HG03342 (cell line): ENCODE results near the gene CCNJ.
"Not testable (repeated sequence)": the region's sequence is repeated elsewhere in the genome, so short reads cannot be mapped to it uniquely, and the experiment has no call there.

Experiments used
- ATAC-seq: cut with Tn5 transposase; IDR thresholded peaks from one replicate; pipeline ENCODE4 v1.9.1; 2021; ENCODE audit warnings: mild to moderate bottlenecking, moderate library complexity; ENCODE audit not compliant: unreplicated experiment

CCNJ gene

GRCh38 chr10:96043033-96043892, at the start of gene CCNJ:
CCNJ (plus strand) TSS chr10:96043583; CDS start chr10:96044394, 811 bp downstream.
- peak; percentile 84 for ATAC-seq

- ATAC-seq: not testable (repeated sequence)
Measured at GRCh38 chr10:95994376-95994775, 49.0 kb upstream of the CCNJ start.

- ATAC-seq: no peak
Measured at GRCh38 chr10:95998255-95998784, 45.1 kb upstream of the CCNJ start.

GRCh38 chr10:96013956-96014355, 29.4 kb upstream of the CCNJ start:
- no peak for ATAC-seq

- no peak for ATAC-seq
Measured at GRCh38 chr10:96014473-96015102, 28.8 kb upstream of the CCNJ start.

- no peak for ATAC-seq
Measured at GRCh38 chr10:96017191-96017687, 26.1 kb upstream of the CCNJ start.

GRCh38 chr10:96021332-96021731, 22.1 kb upstream of the CCNJ start:
- no peak for ATAC-seq

GRCh38 chr10:96022739-96023138, 20.6 kb upstream of the CCNJ start:
- no peak for ATAC-seq

GRCh38 chr10:96023168-96023567, 20.2 kb upstream of the CCNJ start:
- no peak for ATAC-seq

- peak; percentile 61 for ATAC-seq
Measured at GRCh38 chr10:96025566-96025965, 17.8 kb upstream of the CCNJ start.

- no peak for ATAC-seq
Measured at GRCh38 chr10:96034625-96035024, 8.8 kb upstream of the CCNJ start.

GRCh38 chr10:96038476-96039387, 4.7 kb upstream of the CCNJ start:
- no peak for ATAC-seq

GRCh38 chr10:96041146-96041545, 2.2 kb upstream of the CCNJ start:
- no peak for ATAC-seq

GRCh38 chr10:96043893-96044715, 721 bp downstream of the CCNJ start:
- ATAC-seq: peak; percentile 36

- no peak for ATAC-seq
Measured at GRCh38 chr10:96044736-96045135, 1.4 kb downstream of the CCNJ start.

GRCh38 chr10:96046546-96046945, 3.2 kb downstream of the CCNJ start:
- no peak for ATAC-seq

- no peak for ATAC-seq
Measured at GRCh38 chr10:96047004-96047649, 3.7 kb downstream of the CCNJ start.

GRCh38 chr10:96047925-96048324, 4.5 kb downstream of the CCNJ start:
- not testable (repeated sequence) for ATAC-seq

- ATAC-seq: no peak
Measured at GRCh38 chr10:96049340-96049739, 6.0 kb downstream of the CCNJ start.
